Measurements from ENCODE around the gene HACD1.
A peak's percentile ranks its signal among the peaks of the same experiment; 100 is the strongest.

The HACD1 gene

DNA sequence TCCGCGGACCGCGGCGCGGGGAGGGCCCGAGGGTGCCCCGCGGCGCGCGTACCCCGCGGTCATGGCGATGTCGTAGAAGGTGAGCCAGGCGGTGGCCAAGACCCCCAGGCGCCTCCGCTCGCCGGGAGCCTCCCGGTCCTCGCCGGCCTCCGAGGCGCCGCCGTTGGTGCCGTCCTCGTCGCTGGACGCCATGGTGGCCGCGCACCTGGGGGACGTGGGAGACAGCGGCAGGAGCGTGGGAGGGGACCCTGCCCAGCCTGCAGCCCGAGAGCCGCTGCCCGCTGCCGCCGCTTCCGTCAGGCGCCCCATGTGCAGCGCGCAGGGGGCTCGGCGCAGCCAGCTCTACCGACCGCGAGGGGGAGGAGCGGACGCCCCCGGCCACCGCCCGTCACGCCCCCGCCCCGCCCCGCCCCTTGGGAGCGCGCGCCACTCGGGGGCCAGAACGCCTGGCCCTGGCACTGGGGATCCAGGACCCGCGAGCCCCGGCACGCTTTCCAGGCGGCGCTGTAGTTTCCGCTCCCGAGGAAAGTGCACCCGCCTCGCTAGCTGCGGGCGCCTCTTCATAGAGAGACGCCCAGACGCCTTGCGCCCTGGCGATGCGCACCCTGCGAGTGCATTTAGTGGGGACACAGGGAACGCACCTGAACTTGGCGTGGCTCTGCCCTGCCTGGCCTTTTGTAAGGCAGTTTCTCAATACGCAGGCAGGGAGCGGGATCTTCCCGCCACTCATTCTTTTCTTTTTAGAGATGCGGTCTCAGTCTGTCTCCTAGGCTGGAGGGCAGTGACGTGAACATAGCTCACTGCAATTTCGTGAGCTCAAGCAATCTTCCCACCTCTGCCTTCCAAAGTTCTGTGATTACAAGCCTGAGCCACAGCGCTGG, at the start of gene HACD1:
Gene HACD1 (minus strand): TSS at position 344 of the 881 bp plus-strand sequence. CDS start 35 bp downstream, at position 309.
- H3K27ac ChIP-seq (ENCODE audit: low read depth, low read length) = peak within 1 kb of the TSS; percentile 54
- no peaks in the 10 kb centered on the region for H3K9me3 ChIP-seq (ENCODE audit: control insufficient read depth in 5 of 5, low read length in 5 of 5)
- no peaks in the 10 kb centered on the region for H3K36me3 ChIP-seq (ENCODE audit: control insufficient read depth in 5 of 5, insufficient read depth in 5 of 5, low read length in 5 of 5)
- H3K9ac ChIP-seq (ENCODE audit: low read length in 5 of 5) = peak within 1 kb of the TSS in 4 of 5 donors; percentile 30 to 67 (median 59)
- no peaks in the 10 kb centered on the region for H3K27me3 ChIP-seq (ENCODE audit: control insufficient read depth in 5 of 5, insufficient read depth in 4 of 5, low read length in 5 of 5)
- H3K4me3 ChIP-seq (ENCODE audit: low read depth in 1 of 5, low read length in 5 of 5) = peak within 1 kb of the TSS; percentile 70 to 91 (median 80)
- H3K4me1 ChIP-seq (ENCODE audit: control insufficient read depth in 5 of 5, insufficient read depth in 5 of 5, low read length in 5 of 5) = peaks cover 2 to 12% (median 10%) of the 10 kb centered on the region in 5 donors

DNA sequence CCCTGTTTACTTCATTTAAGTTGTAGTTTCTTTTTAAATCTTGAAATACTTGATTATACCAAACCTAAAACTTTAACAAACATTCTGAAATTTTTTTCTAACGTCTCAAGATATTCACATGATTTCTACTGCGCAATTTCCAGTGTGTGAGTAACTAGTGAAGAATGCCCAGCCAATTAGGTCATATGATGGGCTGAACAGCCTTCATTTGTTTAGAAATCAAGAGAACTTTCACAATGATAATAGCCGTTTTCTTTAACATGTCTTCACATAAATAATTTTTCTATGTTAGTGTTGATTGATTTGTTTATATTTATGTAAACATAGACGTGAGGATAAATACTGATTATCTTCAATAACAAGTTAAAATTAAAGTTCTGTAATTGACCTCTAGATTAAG, 48.6 kb upstream of the HACD1 start:
- H3K27ac ChIP-seq (ENCODE audit: low read depth, low read length) = peak overlapping the region; percentile 82
- peak overlapping the region in 3 of 5 donors; percentile 3 to 43 (median 25) for H3K4me3 ChIP-seq (ENCODE audit: low read depth in 1 of 5, low read length in 5 of 5)
- H3K4me1 ChIP-seq (ENCODE audit: control insufficient read depth in 5 of 5, insufficient read depth in 5 of 5, low read length in 5 of 5) = peaks cover 0 to 15% (median 7%) of the 10 kb centered on the region in 5 donors
- H3K9ac ChIP-seq (ENCODE audit: low read length in 5 of 5) = peak overlapping the region in 4 of 5 donors; percentile 29 to 85 (median 51)
- H3K36me3 ChIP-seq (ENCODE audit: control insufficient read depth in 5 of 5, insufficient read depth in 5 of 5, low read length in 5 of 5) = peaks cover 3 to 14% (median 7%) of the 10 kb centered on the region in 5 donors
- H3K9me3 ChIP-seq (ENCODE audit: control insufficient read depth in 5 of 5, low read length in 5 of 5) = no peaks in the 10 kb centered on the region
- H3K27me3 ChIP-seq (ENCODE audit: control insufficient read depth in 5 of 5, insufficient read depth in 4 of 5, low read length in 5 of 5) = no peaks in the 10 kb centered on the region

DNA sequence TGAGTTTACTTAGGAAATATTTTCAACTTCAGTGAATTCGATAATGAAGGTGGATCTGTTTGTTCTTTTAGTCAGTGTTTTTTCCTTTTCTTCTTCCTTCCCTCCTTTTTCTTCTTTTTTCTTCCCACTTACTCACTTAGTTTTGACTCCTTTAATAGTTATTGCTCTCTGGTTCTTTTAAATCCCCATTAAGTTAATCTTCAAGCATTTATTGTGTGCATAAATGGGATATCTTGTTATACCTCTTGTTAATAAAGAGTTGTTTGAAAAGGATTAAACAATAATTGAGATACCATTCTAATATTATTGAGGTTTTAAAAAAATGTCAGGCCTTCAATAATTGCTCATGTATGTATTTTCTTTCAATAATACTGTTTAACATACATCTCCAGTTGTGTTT, 46.3 kb upstream of the HACD1 start:
- Histone ChIP-seq H3K27ac (ENCODE audit: low read depth, low read length) (peak overlapping the region; percentile 8), H3K9ac (ENCODE audit: low read length in 5 of 5) (no peak overlapping the region), H3K4me3 (ENCODE audit: low read depth in 1 of 5, low read length in 5 of 5) (no peak overlapping the region), H3K27me3 (ENCODE audit: control insufficient read depth in 5 of 5, insufficient read depth in 4 of 5, low read length in 5 of 5) (no peaks in the 10 kb centered on the region), H3K4me1 (ENCODE audit: control insufficient read depth in 5 of 5, insufficient read depth in 5 of 5, low read length in 5 of 5) (peaks cover 0 to 13% (median 5%) of the 10 kb centered on the region in 5 donors), H3K36me3 (ENCODE audit: control insufficient read depth in 5 of 5, insufficient read depth in 5 of 5, low read length in 5 of 5) (peaks cover 3 to 14% (median 7%) of the 10 kb centered on the region in 5 donors), H3K9me3 (ENCODE audit: control insufficient read depth in 5 of 5, low read length in 5 of 5) (peaks cover 0 to 1% (median 0%) of the 10 kb centered on the region in 5 donors)

- Histone ChIP-seq H3K9me3 (ENCODE audit: control insufficient read depth in 5 of 5, low read length in 5 of 5) (peaks cover 0 to 4% (median 0%) of the 10 kb centered on the region in 5 donors), H3K9ac (ENCODE audit: low read length in 5 of 5) (no peak overlapping the region), H3K27me3 (ENCODE audit: control insufficient read depth in 5 of 5, insufficient read depth in 4 of 5, low read length in 5 of 5) (no peaks in the 10 kb centered on the region), H3K4me3 (ENCODE audit: low read depth in 1 of 5, low read length in 5 of 5) (no peak overlapping the region), H3K36me3 (ENCODE audit: control insufficient read depth in 5 of 5, insufficient read depth in 5 of 5, low read length in 5 of 5) (peaks cover 3 to 14% (median 7%) of the 10 kb centered on the region in 5 donors), H3K27ac (ENCODE audit: low read depth, low read length) (no peak overlapping the region), H3K4me1 (ENCODE audit: control insufficient read depth in 5 of 5, insufficient read depth in 5 of 5, low read length in 5 of 5) (peaks cover 0 to 13% (median 4%) of the 10 kb centered on the region in 5 donors)
Observed at GRCh38 chr10:17662193-17663138, 45.3 kb upstream of the HACD1 start.

GRCh38 chr10:17661510-17661909, 44.3 kb upstream of the HACD1 start:
- Histone ChIP-seq H3K27ac (ENCODE audit: low read depth, low read length) (no peak overlapping the region), H3K9me3 (ENCODE audit: control insufficient read depth in 5 of 5, low read length in 5 of 5) (peaks cover 0 to 4% (median 0%) of the 10 kb centered on the region in 5 donors), H3K4me3 (ENCODE audit: low read depth in 1 of 5, low read length in 5 of 5) (no peak overlapping the region), H3K9ac (ENCODE audit: low read length in 5 of 5) (no peak overlapping the region), H3K4me1 (ENCODE audit: control insufficient read depth in 5 of 5, insufficient read depth in 5 of 5, low read length in 5 of 5) (peaks cover 0 to 14% (median 1%) of the 10 kb centered on the region in 5 donors), H3K27me3 (ENCODE audit: control insufficient read depth in 5 of 5, insufficient read depth in 4 of 5, low read length in 5 of 5) (no peaks in the 10 kb centered on the region), H3K36me3 (ENCODE audit: control insufficient read depth in 5 of 5, insufficient read depth in 5 of 5, low read length in 5 of 5) (peaks cover 3 to 14% (median 7%) of the 10 kb centered on the region in 5 donors)

GRCh38 chr10:17660921-17661320, 43.7 kb upstream of the HACD1 start:
- peaks cover 3 to 14% (median 7%) of the 10 kb centered on the region in 5 donors for H3K36me3 ChIP-seq (ENCODE audit: control insufficient read depth in 5 of 5, insufficient read depth in 5 of 5, low read length in 5 of 5)
- no peak overlapping the region for H3K4me3 ChIP-seq (ENCODE audit: low read depth in 1 of 5, low read length in 5 of 5)
- peaks cover 0 to 12% (median 0%) of the 10 kb centered on the region in 5 donors for H3K4me1 ChIP-seq (ENCODE audit: control insufficient read depth in 5 of 5, insufficient read depth in 5 of 5, low read length in 5 of 5)
- H3K27me3 ChIP-seq (ENCODE audit: control insufficient read depth in 5 of 5, insufficient read depth in 4 of 5, low read length in 5 of 5) = no peaks in the 10 kb centered on the region
- no peak overlapping the region for H3K9ac ChIP-seq (ENCODE audit: low read length in 5 of 5)
- H3K9me3 ChIP-seq (ENCODE audit: control insufficient read depth in 5 of 5, low read length in 5 of 5) = peaks cover 0 to 4% (median 0%) of the 10 kb centered on the region in 5 donors
- H3K27ac ChIP-seq (ENCODE audit: low read depth, low read length) = no peak overlapping the region

DNA sequence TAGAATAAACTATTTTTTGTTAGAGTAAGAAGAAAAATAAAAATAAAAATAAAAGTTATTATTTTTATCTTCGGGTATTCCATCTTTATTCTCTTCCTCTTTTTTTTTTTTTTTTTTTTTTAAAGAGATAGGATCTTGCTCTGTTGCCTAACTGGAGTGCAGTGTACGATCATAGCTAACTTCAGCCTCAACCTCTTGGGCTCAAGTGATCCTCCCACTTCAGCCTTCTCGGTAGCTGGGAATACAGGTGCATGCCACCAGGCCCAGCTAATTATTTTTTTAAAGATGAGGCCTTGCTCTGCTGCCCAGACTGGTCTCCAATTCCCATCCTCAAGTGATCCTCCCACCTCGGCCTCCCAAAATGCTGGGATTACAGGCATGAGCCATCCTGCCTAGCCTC, 42.2 kb upstream of the HACD1 start:
- Histone ChIP-seq H3K9ac (ENCODE audit: low read length in 5 of 5) (no peak overlapping the region), H3K9me3 (ENCODE audit: control insufficient read depth in 5 of 5, low read length in 5 of 5) (peaks cover 0 to 4% (median 0%) of the 10 kb centered on the region in 5 donors), H3K27ac (ENCODE audit: low read depth, low read length) (no peak overlapping the region), H3K27me3 (ENCODE audit: control insufficient read depth in 5 of 5, insufficient read depth in 4 of 5, low read length in 5 of 5) (no peaks in the 10 kb centered on the region), H3K4me3 (ENCODE audit: low read depth in 1 of 5, low read length in 5 of 5) (no peak overlapping the region), H3K4me1 (ENCODE audit: control insufficient read depth in 5 of 5, insufficient read depth in 5 of 5, low read length in 5 of 5) (peaks cover 0 to 14% (median 4%) of the 10 kb centered on the region in 5 donors), H3K36me3 (ENCODE audit: control insufficient read depth in 5 of 5, insufficient read depth in 5 of 5, low read length in 5 of 5) (peaks cover 3 to 14% (median 7%) of the 10 kb centered on the region in 5 donors)

DNA sequence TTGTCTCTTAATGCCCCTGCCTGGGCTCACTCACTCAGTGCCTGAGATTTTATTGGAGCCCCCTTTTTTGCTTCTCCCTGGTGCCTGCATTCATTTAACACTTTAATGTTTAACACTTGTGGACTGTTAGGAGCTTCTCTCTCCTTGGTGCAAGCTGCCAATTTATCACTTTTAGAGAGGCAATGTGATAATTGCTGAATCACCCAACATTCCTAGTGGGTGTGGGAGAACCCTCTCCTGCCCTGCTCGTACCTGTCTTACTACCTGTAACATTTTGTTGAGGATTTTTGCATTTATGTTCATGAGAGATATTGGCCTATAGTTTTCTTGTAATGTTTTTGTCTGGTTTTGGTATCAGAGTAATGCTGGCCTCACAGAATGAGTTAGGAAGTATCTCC, 39.9 kb upstream of the HACD1 start:
- H3K27ac ChIP-seq (ENCODE audit: low read depth, low read length) = no peak overlapping the region

DNA sequence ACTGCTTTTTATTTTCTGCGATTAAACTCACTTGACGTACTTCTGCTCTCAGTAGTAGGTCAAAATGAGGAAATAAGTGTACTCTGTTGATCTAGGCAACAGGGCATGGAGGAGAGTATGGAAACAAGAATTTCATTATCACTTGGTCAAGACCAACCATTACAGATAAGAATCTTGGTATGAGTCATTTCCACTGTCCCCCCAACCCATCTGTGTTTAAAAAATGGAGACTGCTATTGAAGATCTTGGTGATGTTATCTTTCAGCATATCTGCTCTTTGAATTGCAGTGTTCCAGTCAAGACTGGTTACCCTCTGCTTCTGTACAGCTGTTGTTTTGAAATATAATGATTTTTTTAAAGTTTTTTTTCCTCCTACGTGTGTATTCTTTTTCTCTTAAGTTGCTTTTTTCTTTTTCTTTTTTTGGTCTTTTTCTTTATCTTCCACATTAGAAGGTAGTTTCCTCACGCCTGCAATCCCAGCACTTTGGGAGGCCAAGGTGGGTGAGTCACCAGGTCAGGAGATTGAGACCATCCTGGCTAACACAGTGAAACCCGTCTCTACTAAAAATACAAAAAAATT, 38.5 kb upstream of the HACD1 start:
- Histone ChIP-seq H3K4me1 (ENCODE audit: control insufficient read depth in 5 of 5, insufficient read depth in 5 of 5, low read length in 5 of 5) (peaks cover 0 to 19% (median 4%) of the 10 kb centered on the region in 5 donors), H3K9me3 (ENCODE audit: control insufficient read depth in 5 of 5, low read length in 5 of 5) (peaks cover 0 to 4% (median 0%) of the 10 kb centered on the region in 5 donors)

More for the DNA sequence above, 39.9 kb upstream of the HACD1 start:
- no peak overlapping the region for H3K4me3 ChIP-seq (ENCODE audit: low read depth in 1 of 5, low read length in 5 of 5)
- peaks cover under 1 to 14% (median 7%) of the 10 kb centered on the region in 5 donors for H3K36me3 ChIP-seq (ENCODE audit: control insufficient read depth in 5 of 5, insufficient read depth in 5 of 5, low read length in 5 of 5)
- no peak overlapping the region for H3K9ac ChIP-seq (ENCODE audit: low read length in 5 of 5)
- peaks cover 0 to 4% (median 0%) of the 10 kb centered on the region in 5 donors for H3K9me3 ChIP-seq (ENCODE audit: control insufficient read depth in 5 of 5, low read length in 5 of 5)
- H3K4me1 ChIP-seq (ENCODE audit: control insufficient read depth in 5 of 5, insufficient read depth in 5 of 5, low read length in 5 of 5) = peaks cover 0 to 14% (median 4%) of the 10 kb centered on the region in 5 donors
- H3K27me3 ChIP-seq (ENCODE audit: control insufficient read depth in 5 of 5, insufficient read depth in 4 of 5, low read length in 5 of 5) = no peaks in the 10 kb centered on the region

More for the DNA sequence above, 38.5 kb upstream of the HACD1 start:
- Histone ChIP-seq H3K4me3 (ENCODE audit: low read depth in 1 of 5, low read length in 5 of 5) (no peak overlapping the region), H3K9ac (ENCODE audit: low read length in 5 of 5) (no peak overlapping the region), H3K27ac (ENCODE audit: low read depth, low read length) (no peak overlapping the region), H3K27me3 (ENCODE audit: control insufficient read depth in 5 of 5, insufficient read depth in 4 of 5, low read length in 5 of 5) (no peaks in the 10 kb centered on the region), H3K36me3 (ENCODE audit: control insufficient read depth in 5 of 5, insufficient read depth in 5 of 5, low read length in 5 of 5) (peaks cover 0 to 7% (median 0%) of the 10 kb centered on the region in 5 donors)

Measured in subcutaneous abdominal adipose tissue (tissue), 5 donors.